ENCODE results near the gene ABCC9. TPM values are rescaled to one million over a fixed set of nuclear protein-coding genes. Genes with fewer than 3 reads are reported as not detected.
A peak's percentile ranks its signal among the peaks of the same experiment; 100 is the strongest.

Gene ABCC9
- polyA plus RNA-seq, 1 experiment, result 2.7 TPM

DNA sequence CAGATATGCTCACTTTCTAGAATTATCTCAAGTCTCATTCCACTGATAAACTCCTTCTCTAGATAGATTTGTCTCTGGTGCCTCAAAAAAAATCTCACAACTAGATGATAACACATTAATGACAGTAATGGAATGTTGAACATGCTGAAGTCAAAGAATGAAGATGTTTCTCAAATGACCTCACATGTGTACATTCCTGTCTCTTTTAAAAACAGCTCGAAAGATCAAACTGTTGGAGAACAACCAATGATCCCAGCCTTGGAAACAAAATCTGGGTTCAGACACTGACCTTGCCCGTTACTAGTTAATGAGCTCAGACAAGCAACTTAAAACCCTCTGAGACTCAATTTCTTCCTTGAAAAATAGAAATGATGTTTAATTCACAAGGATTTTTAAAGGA, 122.0 kb downstream of the ABCC9 start:
- Histone ChIP-seq H3K27me3 (ENCODE audit: control insufficient read depth, insufficient read depth, low read length) (no peaks in the 10 kb centered on the region), H3K27ac (ENCODE audit: low read depth, low read length) (no peak overlapping the region), H3K4me3 (ENCODE audit: low read depth, low read length) (no peak overlapping the region), H3K9me3 (ENCODE audit: control insufficient read depth, insufficient read depth, low read length) (no peaks in the 10 kb centered on the region)
- TF ChIP-seq, protein P1, sequence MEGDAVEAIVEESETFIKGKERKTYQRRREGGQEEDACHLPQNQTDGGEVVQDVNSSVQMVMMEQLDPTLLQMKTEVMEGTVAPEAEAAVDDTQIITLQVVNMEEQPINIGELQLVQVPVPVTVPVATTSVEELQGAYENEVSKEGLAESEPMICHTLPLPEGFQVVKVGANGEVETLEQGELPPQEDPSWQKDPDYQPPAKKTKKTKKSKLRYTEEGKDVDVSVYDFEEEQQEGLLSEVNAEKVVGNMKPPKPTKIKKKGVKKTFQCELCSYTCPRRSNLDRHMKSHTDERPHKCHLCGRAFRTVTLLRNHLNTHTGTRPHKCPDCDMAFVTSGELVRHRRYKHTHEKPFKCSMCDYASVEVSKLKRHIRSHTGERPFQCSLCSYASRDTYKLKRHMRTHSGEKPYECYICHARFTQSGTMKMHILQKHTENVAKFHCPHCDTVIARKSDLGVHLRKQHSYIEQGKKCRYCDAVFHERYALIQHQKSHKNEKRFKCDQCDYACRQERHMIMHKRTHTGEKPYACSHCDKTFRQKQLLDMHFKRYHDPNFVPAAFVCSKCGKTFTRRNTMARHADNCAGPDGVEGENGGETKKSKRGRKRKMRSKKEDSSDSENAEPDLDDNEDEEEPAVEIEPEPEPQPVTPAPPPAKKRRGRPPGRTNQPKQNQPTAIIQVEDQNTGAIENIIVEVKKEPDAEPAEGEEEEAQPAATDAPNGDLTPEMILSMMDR (IDR thresholded peaks at IDR 0.05; ENCODE audit: low read depth, low read length), result no peak
- CTCF ChIA-PET, result interaction anchor here (0.6 to 1.4 kb wide), 3 partner anchors 139 to 192 kb away, joined by 3 to 5 read pairs (median 4); no protein-coding TSS in a partner anchor
- peak; percentile 38 for DNase-seq (ENCODE audit: low read depth, low spot score)
- POLR2A ChIA-PET, result interaction anchor here (0.7 to 1.0 kb wide), 2 partner anchors 68 to 102 kb away, joined by 3 read pairs; no protein-coding TSS in a partner anchor

DNA sequence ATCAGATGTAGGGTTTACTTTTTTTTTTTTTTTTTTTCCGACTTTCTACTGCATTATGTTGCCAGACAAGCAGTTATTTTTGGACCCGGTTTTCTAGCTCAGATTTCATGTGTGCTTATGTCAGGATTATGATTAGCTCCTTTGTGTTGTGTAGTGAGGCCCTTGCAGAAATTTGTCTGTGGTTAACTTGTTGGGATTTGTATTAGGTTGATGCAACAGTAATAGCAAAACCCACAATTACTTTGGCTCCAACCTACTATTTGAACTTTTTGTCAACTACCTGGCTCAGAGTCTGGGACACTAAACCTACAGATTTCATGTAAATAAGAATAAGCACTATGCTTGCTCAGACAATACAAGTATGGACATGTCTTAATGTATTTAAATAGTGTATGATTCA, 122.6 kb downstream of the ABCC9 start:
- ChIA-PET CTCF (interaction anchor here (0.6 to 1.4 kb wide), 5 partner anchors 10 to 641 kb away, joined by 3 to 5 read pairs (median 4); no protein-coding TSS in a partner anchor), POLR2A (no interaction called here)
- Histone ChIP-seq H3K27ac (ENCODE audit: low read depth, low read length) (no peak overlapping the region), H3K4me3 (ENCODE audit: low read depth, low read length) (no peak overlapping the region), H3K9me3 (ENCODE audit: control insufficient read depth, insufficient read depth, low read length) (no peaks in the 10 kb centered on the region), H3K27me3 (ENCODE audit: control insufficient read depth, insufficient read depth, low read length) (no peaks in the 10 kb centered on the region)
- TF ChIP-seq, protein P1 (IDR thresholded peaks at IDR 0.05; ENCODE audit: low read depth, low read length), result no peak
- DNase-seq (ENCODE audit: low read depth, low spot score), result peak; percentile 46

DNA sequence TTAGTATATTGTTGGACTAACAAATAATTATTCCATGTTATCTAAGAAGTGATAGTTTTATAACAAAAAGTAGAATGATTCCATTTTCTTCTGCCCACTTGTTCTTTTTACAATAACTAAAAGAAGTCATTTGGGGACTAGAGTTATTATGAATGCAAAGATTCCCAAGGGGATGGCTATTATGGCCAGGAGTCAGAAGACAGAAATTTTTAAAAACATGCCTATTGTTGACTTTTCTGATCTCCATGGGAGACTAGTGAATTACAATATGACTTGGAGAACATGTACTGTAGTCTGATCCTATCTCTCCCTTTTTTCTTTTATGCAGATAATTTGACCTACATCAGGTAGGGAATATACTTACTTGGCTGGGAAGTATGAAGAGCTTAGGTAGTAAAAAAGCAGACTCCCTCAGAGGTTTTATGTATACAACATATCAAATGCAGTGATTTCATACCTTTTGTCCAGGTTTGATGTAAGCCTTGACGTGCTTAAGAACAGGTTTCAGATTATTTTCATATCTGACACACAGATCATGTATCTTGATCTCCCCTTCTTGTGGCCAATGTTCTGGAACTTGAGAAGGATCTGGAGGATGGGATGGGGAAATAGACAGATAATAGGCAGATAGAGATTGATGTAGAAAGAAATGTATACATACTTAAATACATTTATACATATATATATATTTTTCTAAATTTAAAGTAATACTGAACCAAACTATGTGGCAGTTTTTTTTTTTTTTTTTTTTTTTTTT, 125.7 kb downstream of the ABCC9 start:
- TF ChIP-seq, protein P1 (IDR thresholded peaks at IDR 0.05; ENCODE audit: low read depth, low read length), result no peak
- POLR2A ChIA-PET, result no interaction called here
- CTCF ChIA-PET, result no interaction called here
- Histone ChIP-seq H3K27ac (ENCODE audit: low read depth, low read length) (no peak overlapping the region), H3K4me3 (ENCODE audit: low read depth, low read length) (no peak overlapping the region), H3K27me3 (ENCODE audit: control insufficient read depth, insufficient read depth, low read length) (no peaks in the 10 kb centered on the region), H3K9me3 (ENCODE audit: control insufficient read depth, insufficient read depth, low read length) (no peaks in the 10 kb centered on the region)
- DNase-seq (ENCODE audit: low read depth, low spot score), result no peak

DNA sequence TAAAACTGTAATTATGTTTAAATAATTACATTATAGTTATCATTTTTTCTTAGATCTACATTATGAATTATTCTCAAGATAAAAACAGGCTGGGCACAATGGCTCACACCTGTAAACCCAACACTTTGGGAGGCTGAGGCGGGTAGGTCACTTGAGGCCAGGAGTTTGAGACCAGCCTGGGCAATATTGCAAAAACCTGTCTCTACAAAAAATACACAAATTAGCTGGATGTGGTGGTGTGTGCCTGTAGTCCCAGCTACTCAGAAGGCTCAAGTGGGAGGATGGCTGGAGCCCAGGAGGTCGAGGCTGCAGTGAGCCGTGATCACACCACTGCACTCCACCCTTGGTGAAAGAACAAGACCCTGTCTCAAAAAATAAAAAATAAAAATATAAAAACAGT, 126.4 kb downstream of the ABCC9 start:
- CTCF ChIA-PET, result interaction anchor here (0.6 kb wide), 1 partner anchor 11 kb away, joined by 9 read pairs; no protein-coding TSS in a partner anchor

DNA sequence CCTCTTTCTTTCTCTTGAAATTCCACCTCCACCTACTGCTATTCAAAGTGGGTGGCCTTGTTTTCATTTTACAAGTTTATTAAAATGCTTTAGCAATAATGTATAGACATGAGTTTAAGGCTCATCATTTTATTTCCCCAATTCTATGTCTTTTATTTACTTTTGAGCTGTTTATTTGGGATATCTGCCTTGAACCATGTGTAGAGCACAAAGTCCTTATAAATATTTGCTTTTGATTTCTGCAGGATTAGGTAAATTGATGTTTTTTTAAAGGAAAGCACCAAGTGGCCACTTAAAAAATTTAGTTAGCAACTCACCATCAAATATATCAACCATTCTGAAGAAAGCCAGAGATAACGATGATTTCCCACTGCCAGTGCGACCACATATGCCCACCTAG, 126.9 kb downstream of the ABCC9 start:
- H3K27ac ChIP-seq (ENCODE audit: low read depth, low read length), result no peak overlapping the region
- no peak overlapping the region for H3K4me3 ChIP-seq (ENCODE audit: low read depth, low read length)
- ChIA-PET POLR2A (no interaction called here), CTCF (interaction anchor here (0.6 kb wide), 1 partner anchor 11 kb away, joined by 9 read pairs; no protein-coding TSS in a partner anchor)
- no peaks in the 10 kb centered on the region for H3K9me3 ChIP-seq (ENCODE audit: control insufficient read depth, insufficient read depth, low read length)
- DNase-seq (ENCODE audit: low read depth, low spot score), result no peak
- H3K27me3 ChIP-seq (ENCODE audit: control insufficient read depth, insufficient read depth, low read length), result no peaks in the 10 kb centered on the region
- TF ChIP-seq, protein P1 (IDR thresholded peaks at IDR 0.05; ENCODE audit: low read depth, low read length), result no peak

More for the DNA sequence above, 126.4 kb downstream of the ABCC9 start:
- Histone ChIP-seq H3K27ac (ENCODE audit: low read depth, low read length) (no peak overlapping the region), H3K4me3 (ENCODE audit: low read depth, low read length) (no peak overlapping the region), H3K9me3 (ENCODE audit: control insufficient read depth, insufficient read depth, low read length) (no peaks in the 10 kb centered on the region), H3K27me3 (ENCODE audit: control insufficient read depth, insufficient read depth, low read length) (no peaks in the 10 kb centered on the region)
- POLR2A ChIA-PET, result no interaction called here
- TF ChIP-seq, protein P1 (IDR thresholded peaks at IDR 0.05; ENCODE audit: low read depth, low read length), result no peak
- DNase-seq (ENCODE audit: low read depth, low spot score), result no peak
